BJ (cell line): Measurements from ENCODE around the gene SMS. TPM values are rescaled to one million over a fixed set of nuclear protein-coding genes. Genes with fewer than 3 reads are reported as not detected.

Experiments used
- CTCF ChIA-PET: fragments of 350-600 bp; formaldehyde crosslinking; extraction: SDS; loops from one replicate; lab custom pipeline; 2021; ENCODE audit warnings: antibody characterized with exemption, inconsistent platforms; lab: Yijun Ruan, JAX
- POLR2A ChIA-PET: fragments of 300-600 bp; sonication (Branson Sonifier 250); formaldehyde crosslinking; extraction: SDS; loops from one replicate; lab custom pipeline; 2021; ENCODE audit warnings: antibody characterized with exemption; lab: Charles Lee
- DNase-seq: peaks from one replicate; pipeline ENCODE4 v3.0.0-alpha.2; 2011; ENCODE audit warnings: low read depth
- H3K27me3 ChIP-seq: 2 replicates; pipeline ENCODE4 v1.6.0; 2011; ENCODE audit warnings: low read length; ENCODE audit not compliant: control insufficient read depth, insufficient read depth
- H3K36me3 ChIP-seq: 2 replicates; pipeline ENCODE4 v1.5.1; 2011; ENCODE audit warnings: low read length; ENCODE audit not compliant: control insufficient read depth, insufficient read depth
- H3K4me3 ChIP-seq: 2 replicates; pipeline ENCODE4 v1.5.1; 2011; ENCODE audit warnings: low read depth, mild to moderate bottlenecking, control low read depth, low read length
- polyA plus RNA-seq: library from polyadenylated mRNA; depleted of rRNA; stranded (reverse); fragments of >200 nt; gene quantifications from 2 replicates; pipeline ENCODE4 v1.2.3, GENCODE V29; 2011
- TF ChIP-seq, protein P1 (sequence below): IDR thresholded peaks from 2 replicates; pipeline ENCODE4 v1.5.1; 2011; ENCODE audit warnings: low read depth, mild to moderate bottlenecking, control low read depth, inconsistent platforms, low read length, moderate library complexity; ENCODE audit not compliant: insufficient read depth

Gene SMS
- polyA plus RNA-seq, 1 experiment, result 26.0 TPM

DNA sequence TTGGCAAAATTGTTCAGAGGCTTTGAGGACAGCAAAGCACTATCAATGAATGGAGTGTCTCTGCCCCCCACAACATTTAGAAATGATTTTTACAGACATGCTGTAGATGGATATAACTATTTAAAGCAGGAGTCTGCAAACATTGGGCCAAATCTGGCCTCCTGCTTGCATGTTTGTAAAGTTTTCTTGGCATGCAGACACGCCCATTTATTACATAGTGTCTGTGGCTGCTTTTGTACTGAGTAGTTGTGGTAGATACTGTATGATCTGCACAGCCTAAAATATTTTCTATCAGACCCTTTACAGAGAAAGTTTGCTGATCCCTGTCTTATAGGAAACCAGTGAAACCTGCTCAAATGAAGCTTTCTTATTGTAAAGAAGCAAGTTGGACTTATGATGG is 46.1 kb downstream of the SMS start:
- Histone ChIP-seq H3K27me3 (no peaks in the 10 kb centered on the region), H3K4me3 (no peak overlapping the region), H3K36me3 (no peaks in the 10 kb centered on the region; the same call in 1 of the 2 replicates)
- ChIA-PET CTCF (interaction anchor here (2.2 to 2.4 kb wide), 2 partner anchors 11 to 762 kb away, joined by 17 to 18 read pairs; no protein-coding TSS in a partner anchor), POLR2A (no interaction called here)
- no peak for DNase-seq
- TF ChIP-seq, protein P1, sequence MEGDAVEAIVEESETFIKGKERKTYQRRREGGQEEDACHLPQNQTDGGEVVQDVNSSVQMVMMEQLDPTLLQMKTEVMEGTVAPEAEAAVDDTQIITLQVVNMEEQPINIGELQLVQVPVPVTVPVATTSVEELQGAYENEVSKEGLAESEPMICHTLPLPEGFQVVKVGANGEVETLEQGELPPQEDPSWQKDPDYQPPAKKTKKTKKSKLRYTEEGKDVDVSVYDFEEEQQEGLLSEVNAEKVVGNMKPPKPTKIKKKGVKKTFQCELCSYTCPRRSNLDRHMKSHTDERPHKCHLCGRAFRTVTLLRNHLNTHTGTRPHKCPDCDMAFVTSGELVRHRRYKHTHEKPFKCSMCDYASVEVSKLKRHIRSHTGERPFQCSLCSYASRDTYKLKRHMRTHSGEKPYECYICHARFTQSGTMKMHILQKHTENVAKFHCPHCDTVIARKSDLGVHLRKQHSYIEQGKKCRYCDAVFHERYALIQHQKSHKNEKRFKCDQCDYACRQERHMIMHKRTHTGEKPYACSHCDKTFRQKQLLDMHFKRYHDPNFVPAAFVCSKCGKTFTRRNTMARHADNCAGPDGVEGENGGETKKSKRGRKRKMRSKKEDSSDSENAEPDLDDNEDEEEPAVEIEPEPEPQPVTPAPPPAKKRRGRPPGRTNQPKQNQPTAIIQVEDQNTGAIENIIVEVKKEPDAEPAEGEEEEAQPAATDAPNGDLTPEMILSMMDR, result no peak

DNA sequence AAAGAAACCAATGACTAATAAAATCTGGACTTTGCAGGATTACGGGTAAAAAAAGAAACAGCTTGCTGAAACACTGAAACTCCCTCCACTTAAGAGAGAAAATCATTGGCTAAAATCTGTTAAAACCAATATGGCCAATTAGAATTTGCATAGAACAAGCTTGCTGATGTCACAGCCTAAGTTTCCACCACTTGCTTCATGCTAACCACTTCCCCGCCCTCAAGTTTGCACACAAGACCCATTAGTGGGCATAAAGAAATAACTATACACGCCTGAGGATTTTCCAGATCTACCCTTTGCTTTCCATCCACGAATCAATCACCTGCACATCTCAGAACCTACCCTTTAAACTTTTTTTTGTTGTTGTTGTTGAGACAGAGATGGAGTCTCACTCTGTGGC is 48.9 kb downstream of the SMS start:
- ChIA-PET CTCF (no interaction called here), POLR2A (no interaction called here)
- Histone ChIP-seq H3K4me3 (no peak overlapping the region), H3K36me3 (no peaks in the 10 kb centered on the region; the same call in 1 of the 2 replicates), H3K27me3 (no peaks in the 10 kb centered on the region)
- DNase-seq, result no peak
- TF ChIP-seq, protein P1, result no peak

DNA sequence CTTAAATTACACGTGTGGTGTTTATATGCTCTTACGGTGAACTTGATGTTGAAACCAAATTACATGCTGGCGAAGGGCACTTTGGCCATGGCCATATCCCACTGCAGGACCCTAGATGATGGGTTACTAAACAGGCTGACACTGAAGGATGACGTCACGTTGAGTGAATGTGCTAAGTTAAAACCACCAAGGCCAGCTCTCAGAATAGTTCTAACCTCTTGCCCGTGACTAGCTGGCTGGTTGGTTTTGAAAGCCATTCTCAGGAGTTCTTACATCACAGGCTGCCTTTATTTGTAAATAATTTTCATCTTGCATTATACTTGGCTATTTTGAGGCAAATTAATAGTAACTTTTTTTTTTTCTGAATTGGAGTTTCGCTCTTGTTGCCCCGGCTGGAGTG is 50.3 kb downstream of the SMS start:
- Histone ChIP-seq H3K36me3 (no peaks in the 10 kb centered on the region; the same call in 1 of the 2 replicates), H3K27me3 (no peaks in the 10 kb centered on the region), H3K4me3 (no peak overlapping the region)
- CTCF ChIA-PET, result no interaction called here
- TF ChIP-seq, protein P1, result no peak
- POLR2A ChIA-PET, result no interaction called here
- no peak for DNase-seq

DNA sequence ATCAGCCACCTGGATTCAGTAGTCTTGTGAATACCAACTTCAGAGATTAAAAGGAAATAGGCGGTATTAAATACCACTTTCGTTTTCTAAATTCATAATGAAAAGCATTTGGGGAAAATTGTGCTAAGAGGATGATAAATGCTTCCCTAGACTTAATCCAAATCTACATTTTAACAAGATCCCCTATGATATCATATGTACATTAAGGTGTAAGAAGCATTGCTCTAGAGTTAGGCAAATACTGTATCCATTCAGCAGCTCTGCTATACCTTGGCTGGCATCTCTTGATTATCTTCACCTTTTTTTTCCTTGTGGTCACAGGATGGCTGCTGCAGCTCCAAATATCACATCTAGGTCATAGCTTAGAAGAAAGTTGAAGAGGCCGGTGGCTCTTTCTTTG is 51.0 kb downstream of the SMS start:
- Histone ChIP-seq H3K27me3 (no peaks in the 10 kb centered on the region), H3K4me3 (no peak overlapping the region), H3K36me3 (no peaks in the 10 kb centered on the region; the same call in 1 of the 2 replicates)
- CTCF ChIA-PET, result no interaction called here
- TF ChIP-seq, protein P1, result no peak
- DNase-seq, result no peak
- POLR2A ChIA-PET, result no interaction called here

DNA sequence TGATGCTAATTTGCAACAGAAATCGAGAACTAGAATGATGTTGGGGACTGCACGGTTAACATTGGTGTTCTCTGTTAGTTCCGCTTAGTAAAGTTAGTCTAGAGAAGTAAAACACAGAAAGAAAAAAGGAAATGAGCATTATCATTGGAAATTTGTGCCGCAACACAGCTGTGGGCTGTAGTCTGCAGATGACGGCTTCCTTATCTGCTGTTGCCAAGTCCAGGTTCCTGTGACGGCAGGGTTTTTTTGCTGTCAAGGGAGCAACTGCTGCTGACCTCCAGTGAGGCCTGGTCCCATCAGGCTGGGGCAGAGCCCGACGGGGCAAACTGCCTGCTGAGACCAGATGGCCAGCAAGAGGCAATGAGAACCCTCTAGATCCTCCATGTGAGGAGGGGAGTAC is 52.8 kb downstream of the SMS start:
- no peak for DNase-seq
- Histone ChIP-seq H3K36me3 (no peaks in the 10 kb centered on the region; the same call in 1 of the 2 replicates), H3K4me3 (no peak overlapping the region), H3K27me3 (no peaks in the 10 kb centered on the region)
- POLR2A ChIA-PET, result no interaction called here
- TF ChIP-seq, protein P1, result no peak
- CTCF ChIA-PET, result no interaction called here
